Neutrophil (primary cell): ENCODE data around the gene RFX3.

Experiments
- H3K27ac ChIP-seq: fragments of 200-600 bp; sonication (generic); 2 replicates; pipeline ENCODE4 v1.5.1; 2016; ENCODE audit warnings: mild to moderate bottlenecking, moderate library complexity
- H3K27me3 ChIP-seq: fragments of 200-600 bp; sonication (generic); 2 replicates; pipeline ENCODE4 v1.6.0; 2016; ENCODE audit warnings: mild to moderate bottlenecking
- H3K36me3 ChIP-seq: fragments of 200-600 bp; sonication (generic); 2 replicates; pipeline ENCODE4 v1.5.1; 2017
- H3K4me1 ChIP-seq, 2 experiments: fragments of 200-600 bp in 1 of 2; sonication (generic) in 1 of 2; 1 replicate in 1 of 2; 2 replicates in 1 of 2; pipeline versions ENCODE4 v1.5.1 to v1.6.1; 2013 to 2016; ENCODE audit warnings: low read depth in 1 of 2, low read length in 1 of 2, mild to moderate bottlenecking in 1 of 2, moderate library complexity in 1 of 2; ENCODE audit not compliant: control insufficient read depth in 1 of 2, insufficient read depth in 1 of 2
- H3K4me3 ChIP-seq, 2 experiments: fragments of 200-600 bp in 1 of 2; sonication (generic) in 1 of 2; 1 replicate in 1 of 2; 2 replicates in 1 of 2; pipeline ENCODE4 v1.5.1; 2013 to 2016; ENCODE audit warnings: low read depth in 1 of 2, low read length in 1 of 2, mild to moderate bottlenecking in 1 of 2, moderate library complexity in 1 of 2
- H3K9me3 ChIP-seq: fragments of 200-600 bp; sonication (generic); 2 replicates; pipeline ENCODE4 v1.5.1; 2016
- TF ChIP-seq, protein P1 (sequence below): fragments of 200-600 bp; sonication (generic); IDR thresholded peaks from 2 replicates; pipeline ENCODE4 v1.5.1; 2016; ENCODE audit warnings: antibody characterized with exemption

The RFX3 gene

DNA sequence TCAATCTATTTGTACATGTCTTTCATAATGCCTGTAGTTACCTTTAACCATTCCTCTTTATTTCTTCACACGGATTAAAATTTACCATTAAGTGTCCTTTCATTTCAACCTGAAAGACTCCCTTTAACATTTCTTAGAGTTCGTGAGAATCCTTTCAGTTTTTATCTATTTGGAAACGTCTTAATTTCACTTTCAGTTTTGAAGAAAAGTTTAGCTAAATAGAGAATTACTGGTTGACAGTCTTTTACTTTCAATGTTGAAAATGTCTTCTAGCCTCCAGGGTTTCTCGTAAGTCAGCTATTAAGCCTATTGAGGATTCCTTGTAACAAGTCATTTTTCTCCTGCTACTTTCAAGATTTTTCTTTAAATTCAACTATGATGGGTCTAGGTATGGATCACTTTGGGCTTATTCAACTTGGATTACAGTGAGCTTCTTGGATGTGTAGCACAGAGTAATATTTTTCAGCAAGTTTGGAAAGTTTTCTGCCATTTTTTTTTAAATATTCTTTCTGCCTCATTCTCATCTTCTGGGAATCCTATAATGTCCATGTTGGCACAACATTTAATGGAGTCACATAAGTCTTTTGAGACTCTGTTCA, 48.5 kb downstream of the RFX3 start:
- Histone ChIP-seq H3K4me3 (no peak overlapping the region), H3K27ac (no peak overlapping the region), H3K4me1 (no peaks in the 10 kb centered on the region), H3K9me3 (no peaks in the 10 kb centered on the region), H3K36me3 (no peaks in the 10 kb centered on the region), H3K27me3 (no peaks in the 10 kb centered on the region)
- TF ChIP-seq, protein P1, sequence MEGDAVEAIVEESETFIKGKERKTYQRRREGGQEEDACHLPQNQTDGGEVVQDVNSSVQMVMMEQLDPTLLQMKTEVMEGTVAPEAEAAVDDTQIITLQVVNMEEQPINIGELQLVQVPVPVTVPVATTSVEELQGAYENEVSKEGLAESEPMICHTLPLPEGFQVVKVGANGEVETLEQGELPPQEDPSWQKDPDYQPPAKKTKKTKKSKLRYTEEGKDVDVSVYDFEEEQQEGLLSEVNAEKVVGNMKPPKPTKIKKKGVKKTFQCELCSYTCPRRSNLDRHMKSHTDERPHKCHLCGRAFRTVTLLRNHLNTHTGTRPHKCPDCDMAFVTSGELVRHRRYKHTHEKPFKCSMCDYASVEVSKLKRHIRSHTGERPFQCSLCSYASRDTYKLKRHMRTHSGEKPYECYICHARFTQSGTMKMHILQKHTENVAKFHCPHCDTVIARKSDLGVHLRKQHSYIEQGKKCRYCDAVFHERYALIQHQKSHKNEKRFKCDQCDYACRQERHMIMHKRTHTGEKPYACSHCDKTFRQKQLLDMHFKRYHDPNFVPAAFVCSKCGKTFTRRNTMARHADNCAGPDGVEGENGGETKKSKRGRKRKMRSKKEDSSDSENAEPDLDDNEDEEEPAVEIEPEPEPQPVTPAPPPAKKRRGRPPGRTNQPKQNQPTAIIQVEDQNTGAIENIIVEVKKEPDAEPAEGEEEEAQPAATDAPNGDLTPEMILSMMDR: no peak

DNA sequence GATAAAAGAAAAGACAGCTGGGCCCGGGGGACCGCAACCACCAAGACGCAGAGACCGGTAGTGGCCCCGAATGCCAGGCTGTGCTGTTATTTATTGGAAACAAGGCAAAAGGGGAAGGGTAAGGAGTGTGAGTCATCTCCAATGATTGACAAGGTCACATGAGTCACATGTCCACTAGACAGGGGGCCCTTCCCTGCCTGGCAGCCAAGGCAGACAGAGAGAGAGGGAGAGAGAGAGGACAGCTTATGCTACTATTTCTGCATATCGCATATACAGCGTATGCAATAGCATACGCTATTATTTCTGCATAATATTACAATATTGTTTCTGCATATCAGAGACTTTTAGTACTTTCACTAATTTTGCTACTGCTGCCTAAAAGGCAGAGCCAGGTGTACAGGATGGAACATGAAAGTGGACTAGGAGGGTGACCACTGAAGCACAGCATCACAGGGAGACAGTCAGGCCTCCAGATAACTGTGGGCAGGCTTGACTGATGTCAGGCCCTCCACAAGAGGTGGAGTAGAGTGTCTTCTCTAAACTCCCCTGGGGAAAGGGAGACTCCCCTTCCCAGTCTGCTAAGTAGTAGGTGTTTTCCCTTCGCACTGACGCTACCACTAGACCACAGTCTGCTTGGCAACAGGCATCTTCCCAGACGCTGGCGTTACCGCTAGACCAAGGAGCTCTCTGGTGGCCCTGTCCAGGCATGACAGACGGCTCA, 50.3 kb downstream of the RFX3 start:
- no peak overlapping the region for H3K4me3 ChIP-seq
- TF ChIP-seq, protein P1: no peak
- no peaks in the 10 kb centered on the region for H3K9me3 ChIP-seq
- no peaks in the 10 kb centered on the region for H3K4me1 ChIP-seq
- no peaks in the 10 kb centered on the region for H3K27me3 ChIP-seq
- H3K36me3 ChIP-seq: no peaks in the 10 kb centered on the region
- H3K27ac ChIP-seq: no peak overlapping the region

DNA sequence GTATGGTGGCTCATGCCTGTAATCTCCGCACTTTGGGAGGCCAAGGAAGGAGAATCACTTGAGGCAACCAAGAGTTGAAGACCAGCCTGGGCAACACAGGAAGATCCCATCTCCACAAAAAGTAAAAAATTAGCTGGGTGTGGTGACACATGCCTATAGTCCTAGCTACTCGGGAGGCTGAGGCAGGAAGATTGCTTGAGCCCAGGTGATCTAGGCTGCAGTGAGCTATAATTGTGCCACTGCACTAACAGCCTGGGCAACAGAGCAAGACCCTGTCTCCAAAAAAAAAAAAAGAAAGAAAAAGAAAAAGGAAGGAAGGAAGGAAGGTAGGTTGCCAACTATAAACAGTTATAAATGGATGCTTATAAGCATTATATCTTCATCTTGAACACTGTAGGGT, 51.0 kb downstream of the RFX3 start:
- H3K4me1 ChIP-seq: no peaks in the 10 kb centered on the region
- H3K9me3 ChIP-seq: no peaks in the 10 kb centered on the region
- no peak overlapping the region for H3K4me3 ChIP-seq
- no peaks in the 10 kb centered on the region for H3K27me3 ChIP-seq
- no peaks in the 10 kb centered on the region for H3K36me3 ChIP-seq
- no peak overlapping the region for H3K27ac ChIP-seq
- TF ChIP-seq, protein P1: no peak

DNA sequence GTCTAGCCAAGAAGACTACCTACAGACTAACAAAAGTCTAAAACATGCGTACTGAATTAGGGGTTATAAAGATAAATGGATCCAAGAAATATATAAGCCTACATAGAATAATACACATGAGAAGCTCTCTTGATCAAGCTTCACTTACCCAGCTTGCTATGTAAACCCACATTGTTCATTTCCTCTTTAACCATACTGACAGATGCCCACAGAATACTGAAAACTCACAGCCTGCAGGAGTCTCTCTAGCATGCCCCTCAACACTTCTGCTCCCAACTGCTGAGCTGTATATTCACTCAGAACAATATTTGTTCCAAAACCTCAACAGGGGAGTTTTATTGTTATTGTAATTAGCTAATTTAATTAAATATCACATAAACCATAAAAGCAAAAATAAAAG, 52.4 kb downstream of the RFX3 start:
- H3K27me3 ChIP-seq: no peaks in the 10 kb centered on the region
- H3K4me3 ChIP-seq: no peak overlapping the region
- TF ChIP-seq, protein P1: no peak
- H3K9me3 ChIP-seq: no peaks in the 10 kb centered on the region
- H3K27ac ChIP-seq: no peak overlapping the region
- H3K36me3 ChIP-seq: no peaks in the 10 kb centered on the region
- H3K4me1 ChIP-seq: no peaks in the 10 kb centered on the region

DNA sequence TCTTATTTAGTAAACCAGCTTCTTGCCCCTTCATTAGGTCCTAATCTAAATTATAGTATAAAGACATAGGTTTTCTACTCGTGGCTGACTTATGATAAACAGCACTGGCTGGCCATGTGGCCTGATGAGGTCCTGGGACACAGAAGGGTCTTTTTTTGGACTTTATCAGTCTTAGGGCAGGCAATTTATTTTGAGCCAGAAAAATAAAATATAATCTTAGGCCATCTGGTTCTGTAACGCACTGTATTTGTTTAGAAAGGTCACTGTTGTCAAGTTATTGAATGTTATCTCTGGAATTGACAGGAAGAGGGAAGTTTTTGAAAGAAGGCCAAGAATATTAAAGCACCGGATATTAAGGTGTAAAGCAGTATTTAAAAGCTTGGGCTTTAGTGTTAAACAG, 53.9 kb downstream of the RFX3 start:
- Histone ChIP-seq H3K27ac (no peak overlapping the region), H3K4me1 (no peaks in the 10 kb centered on the region), H3K4me3 (no peak overlapping the region), H3K9me3 (no peaks in the 10 kb centered on the region), H3K27me3 (no peaks in the 10 kb centered on the region), H3K36me3 (no peaks in the 10 kb centered on the region)
- TF ChIP-seq, protein P1: no peak
